Upper lobe of right lung (tissue), 1 donor: Measurements from ENCODE around the gene SHROOM3. TPM values are rescaled to one million over a fixed set of nuclear protein-coding genes. Genes with fewer than 3 reads are reported as not detected.
A peak's percentile ranks its signal among the peaks of the same experiment; 100 is the strongest.

Source experiments
- ATAC-seq: fragments of 200-7000 bp; cut with Tn5 transposase; one replicate; pipeline ENCODE4 v1.9.1; 2020; ENCODE audit warnings: mild to moderate bottlenecking, moderate library complexity
- DNase-seq: peaks from one replicate; pipeline ENCODE4 v3.0.0-alpha.2; 2020
- H3K27ac ChIP-seq: fragments of 200-600 bp; one replicate; pipeline ENCODE4 v1.8.0; 2022
- H3K27me3 ChIP-seq: fragments of 200-600 bp; one replicate; pipeline ENCODE4 v1.8.0; 2022; ENCODE audit warnings: mild to moderate bottlenecking
- H3K36me3 ChIP-seq: fragments of 200-600 bp; one replicate; pipeline ENCODE4 v1.8.0; 2022
- H3K4me1 ChIP-seq: fragments of 200-600 bp; one replicate; pipeline ENCODE4 v1.8.0; 2022
- H3K4me3 ChIP-seq: fragments of 200-600 bp; one replicate; pipeline ENCODE4 v1.8.0; 2022; ENCODE audit warnings: mild to moderate bottlenecking
- H3K9me3 ChIP-seq: fragments of 200-600 bp; one replicate; pipeline ENCODE4 v1.8.0; 2022
- CTCF ChIP-seq: fragments of 200-600 bp; IDR thresholded peaks from one replicate; pipeline ENCODE4 v1.8.0; 2022; ENCODE audit warnings: antibody characterized with exemption
- intact Hi-C: fragments of 100-400 bp; cut with DNase I; formaldehyde crosslinking; loops from one replicate; pipeline ENCODE4 v1.11.0; 2022
- total RNA-seq: library from RNA; stranded (reverse); fragmentation: NEBNext Ultra II Directional; extraction: Animal tissue kit (Norgen Biotek cat#: 25700); gene quantifications from one replicate; pipeline ENCODE4 v1.2.1, GENCODE V29; 2021
- donor health status: DM: no; HTN: yes; CAD: no; lungs with severe emphysema.

The SHROOM3 gene
- total RNA-seq, 1 donor from 2014 or later = 73.3 TPM

GRCh38 chr4:76655566-76656479 is 220.8 kb downstream of the SHROOM3 start:
- H3K27me3 ChIP-seq = no peaks in the 10 kb centered on the region
- H3K36me3 ChIP-seq = no peaks in the 10 kb centered on the region
- no peak for ATAC-seq
- intact Hi-C loops = no loop called here
- H3K4me1 ChIP-seq = no peaks in the 10 kb centered on the region
- H3K27ac ChIP-seq = no peak overlapping the region
- H3K4me3 ChIP-seq = no peak overlapping the region
- no peak for DNase-seq
- no peak for TF ChIP-seq CTCF
- H3K9me3 ChIP-seq = no peaks in the 10 kb centered on the region

- Histone ChIP-seq H3K4me3 (no peak overlapping the region), H3K27me3 (no peaks in the 10 kb centered on the region), H3K27ac (no peak overlapping the region), H3K36me3 (no peaks in the 10 kb centered on the region), H3K9me3 (no peaks in the 10 kb centered on the region), H3K4me1 (no peaks in the 10 kb centered on the region)
- ATAC-seq = no peak
- no peak for TF ChIP-seq CTCF
- intact Hi-C loops = no loop called here
- no peak for DNase-seq
Observed at GRCh38 chr4:76657443-76657842, 222.4 kb downstream of the SHROOM3 start.

GRCh38 chr4:76658231-76659102 is 223.4 kb downstream of the SHROOM3 start:
- DNase-seq (no peak), ATAC-seq (no peak)
- Histone ChIP-seq H3K4me1 (no peaks in the 10 kb centered on the region), H3K9me3 (no peaks in the 10 kb centered on the region), H3K27ac (no peak overlapping the region), H3K27me3 (no peaks in the 10 kb centered on the region), H3K36me3 (no peaks in the 10 kb centered on the region), H3K4me3 (no peak overlapping the region)
- no peak for TF ChIP-seq CTCF
- intact Hi-C loops = no loop called here

GRCh38 chr4:76659103-76659490 is 224.1 kb downstream of the SHROOM3 start:
- no peak overlapping the region for H3K4me3 ChIP-seq
- ATAC-seq (no peak), DNase-seq (no peak)
- H3K27me3 ChIP-seq = no peaks in the 10 kb centered on the region
- no peaks in the 10 kb centered on the region for H3K4me1 ChIP-seq
- no peaks in the 10 kb centered on the region for H3K9me3 ChIP-seq
- no peaks in the 10 kb centered on the region for H3K36me3 ChIP-seq
- TF ChIP-seq CTCF = no peak
- H3K27ac ChIP-seq = no peak overlapping the region
- intact Hi-C loops = no loop called here

- H3K4me1 ChIP-seq = no peaks in the 10 kb centered on the region
- TF ChIP-seq CTCF = no peak
- no peak overlapping the region for H3K27ac ChIP-seq
- intact Hi-C loops = no loop called here
- no peak overlapping the region for H3K4me3 ChIP-seq
- no peaks in the 10 kb centered on the region for H3K9me3 ChIP-seq
- peak; percentile 23 for ATAC-seq
- no peaks in the 10 kb centered on the region for H3K36me3 ChIP-seq
- DNase-seq = no peak
- no peaks in the 10 kb centered on the region for H3K27me3 ChIP-seq
Observed at GRCh38 chr4:76663824-76664223, 228.8 kb downstream of the SHROOM3 start.
